ENCODE results near the gene PALLD. TPM values are rescaled to one million over a fixed set of nuclear protein-coding genes. Genes with fewer than 3 reads are reported as not detected.

Gene PALLD
- total RNA-seq, 3 donors from 2014 or later: 0.94 to 2.4 (median 1.2) TPM

Other genes starting within 250 kb of the PALLD start
- 1 to 10 TPM; 3.4 to 3.9 (median 3.7) TPM for gene DDX60, start 178.3 kb upstream of the PALLD start, total RNA-seq
- 1 to 10 TPM; 2.1 to 3.1 (median 3.0) TPM for gene DDX60L, start 16.6 kb upstream of the PALLD start, total RNA-seq